Right atrium auricular region (tissue), 2 donors: ENCODE measurements around the gene MAPK6. TPM values are rescaled to one million over a fixed set of nuclear protein-coding genes. Genes with fewer than 3 reads are reported as not detected.

Experiments used
- DNase-seq: peaks from one replicate; pipeline ENCODE4 v3.0.0-alpha.2; 2019; ENCODE audit warnings: low spot score
- H3K27ac ChIP-seq, 2 donors: fragments of 200-600 bp; sonication (generic); 1 replicate in 1 of 2; 2 replicates in 1 of 2; pipeline ENCODE4 v1.5.1; 2016 to 2019
- H3K27me3 ChIP-seq, 2 donors: fragments of 200-600 bp; sonication (generic); one replicate each; pipeline versions ENCODE4 v1.5.1 to v1.6.0; 2017 to 2019
- H3K36me3 ChIP-seq: fragments of 200-600 bp; sonication (generic); one replicate; pipeline ENCODE4 v1.5.1; 2016
- H3K4me1 ChIP-seq, 2 donors: fragments of 200-600 bp; sonication (generic); one replicate each; pipeline versions ENCODE4 v1.5.1 to v1.6.0; 2017 to 2019
- H3K4me3 ChIP-seq, 2 donors: fragments of 200-600 bp; sonication (generic); 1 replicate in 1 of 2; 2 replicates in 1 of 2; pipeline ENCODE4 v1.5.1; 2017 to 2019; ENCODE audit warnings: mild to moderate bottlenecking in 1 of 2, moderate library complexity in 1 of 2
- H3K9me3 ChIP-seq, 2 donors: fragments of 200-600 bp; sonication (generic); one replicate each; pipeline ENCODE4 v1.5.1; 2019
- total RNA-seq, 2 donors: library from RNA; depleted of rRNA; stranded (reverse); fragments of >200 nt; gene quantifications; one replicate each; pipeline ENCODE4 v1.1.0, GENCODE V29; 2016
- TF ChIP-seq, protein P1 (sequence below), 2 donors: fragments of 200-600 bp; sonication (generic); IDR thresholded peaks; one replicate each; pipeline ENCODE4 v1.5.1; 2019; ENCODE audit warnings: antibody characterized with exemption in 2 of 2

The MAPK6 gene
- total RNA-seq, 2 donors from 2014 or later, result 11.6 to 13.4 TPM

DNA sequence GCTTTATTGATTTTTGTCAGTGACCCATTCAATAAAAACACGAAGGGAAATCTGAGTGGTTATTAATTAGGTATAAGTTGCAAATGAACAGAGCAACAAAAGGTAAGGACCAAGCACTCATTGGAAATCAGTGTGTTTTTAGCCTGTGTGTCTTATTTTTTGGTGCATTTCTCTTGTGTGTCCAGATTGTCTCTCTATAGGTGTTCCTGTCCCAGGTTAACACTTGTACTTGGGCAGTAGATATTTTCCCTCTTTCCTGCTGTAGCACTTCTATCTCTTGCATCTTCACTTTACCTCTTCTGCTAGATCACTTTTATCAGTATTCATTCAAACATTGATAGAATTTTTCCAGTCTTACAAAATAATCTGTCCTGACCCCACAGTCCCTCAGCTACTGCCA lies 37.0 kb downstream of the MAPK6 start:
- Histone ChIP-seq H3K9me3 (peaks cover 0 to 5% of the 10 kb centered on the region in 2 donors), H3K36me3 (peaks cover 55% of the 10 kb centered on the region), H3K27me3 (no peaks in the 10 kb centered on the region), H3K4me1 (no peaks in the 10 kb centered on the region), H3K4me3 (no peak overlapping the region), H3K27ac (no peak overlapping the region)
- no peak for DNase-seq
- TF ChIP-seq, protein P1, sequence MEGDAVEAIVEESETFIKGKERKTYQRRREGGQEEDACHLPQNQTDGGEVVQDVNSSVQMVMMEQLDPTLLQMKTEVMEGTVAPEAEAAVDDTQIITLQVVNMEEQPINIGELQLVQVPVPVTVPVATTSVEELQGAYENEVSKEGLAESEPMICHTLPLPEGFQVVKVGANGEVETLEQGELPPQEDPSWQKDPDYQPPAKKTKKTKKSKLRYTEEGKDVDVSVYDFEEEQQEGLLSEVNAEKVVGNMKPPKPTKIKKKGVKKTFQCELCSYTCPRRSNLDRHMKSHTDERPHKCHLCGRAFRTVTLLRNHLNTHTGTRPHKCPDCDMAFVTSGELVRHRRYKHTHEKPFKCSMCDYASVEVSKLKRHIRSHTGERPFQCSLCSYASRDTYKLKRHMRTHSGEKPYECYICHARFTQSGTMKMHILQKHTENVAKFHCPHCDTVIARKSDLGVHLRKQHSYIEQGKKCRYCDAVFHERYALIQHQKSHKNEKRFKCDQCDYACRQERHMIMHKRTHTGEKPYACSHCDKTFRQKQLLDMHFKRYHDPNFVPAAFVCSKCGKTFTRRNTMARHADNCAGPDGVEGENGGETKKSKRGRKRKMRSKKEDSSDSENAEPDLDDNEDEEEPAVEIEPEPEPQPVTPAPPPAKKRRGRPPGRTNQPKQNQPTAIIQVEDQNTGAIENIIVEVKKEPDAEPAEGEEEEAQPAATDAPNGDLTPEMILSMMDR (IDR thresholded peaks at IDR 0.05), result no peak

DNA sequence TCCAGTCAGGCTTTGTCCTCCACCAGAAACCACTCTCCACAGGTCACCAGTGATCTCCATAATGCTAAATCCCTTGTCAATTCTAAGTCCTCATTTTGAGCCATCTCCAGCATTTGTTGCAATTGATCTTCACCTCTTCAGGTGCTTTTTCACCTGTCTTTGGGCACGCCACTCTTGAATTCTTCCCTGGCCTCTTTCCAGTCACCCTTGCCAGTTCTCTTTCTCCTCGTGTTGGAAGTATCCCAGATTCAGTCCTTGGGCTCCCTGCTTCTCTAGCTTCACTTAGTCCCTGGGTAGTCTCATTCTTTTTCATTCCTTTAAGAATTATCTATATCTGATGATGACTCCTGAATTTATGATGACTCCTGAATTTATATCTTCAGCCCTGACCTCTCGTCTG lies 37.5 kb downstream of the MAPK6 start:
- no peaks in the 10 kb centered on the region for H3K27me3 ChIP-seq
- H3K9me3 ChIP-seq, result peaks cover 0 to 5% of the 10 kb centered on the region in 2 donors
- no peak overlapping the region for H3K4me3 ChIP-seq
- no peak for DNase-seq
- TF ChIP-seq, protein P1 (IDR thresholded peaks at IDR 0.05), result no peak
- H3K27ac ChIP-seq, result no peak overlapping the region
- H3K36me3 ChIP-seq, result peaks cover 55% of the 10 kb centered on the region
- H3K4me1 ChIP-seq, result no peaks in the 10 kb centered on the region

DNA sequence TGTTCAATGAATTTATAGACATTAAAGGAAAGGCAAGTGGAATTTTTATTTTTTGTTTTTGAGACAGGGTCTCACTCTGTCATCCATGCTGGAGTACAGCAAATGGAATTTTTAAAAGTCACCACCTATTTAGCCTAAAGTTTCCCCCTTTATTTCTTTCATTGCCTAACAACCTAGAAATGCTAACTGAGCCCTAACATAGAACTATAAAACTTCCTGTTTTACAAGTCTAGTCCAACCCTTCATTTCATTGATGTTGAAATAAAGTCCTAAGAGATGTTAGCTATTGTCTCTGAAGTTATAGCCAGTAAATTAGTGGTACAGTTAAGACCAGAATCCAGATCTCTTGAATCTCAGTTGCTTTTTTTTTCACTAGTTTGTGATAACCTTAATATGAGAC lies 39.0 kb downstream of the MAPK6 start:
- Histone ChIP-seq H3K9me3 (no peaks in the 10 kb centered on the region), H3K27me3 (no peaks in the 10 kb centered on the region), H3K4me3 (no peak overlapping the region), H3K27ac (no peak overlapping the region), H3K4me1 (no peaks in the 10 kb centered on the region), H3K36me3 (peaks cover 58% of the 10 kb centered on the region)
- no peak for DNase-seq
- TF ChIP-seq, protein P1 (IDR thresholded peaks at IDR 0.05), result no peak

DNA sequence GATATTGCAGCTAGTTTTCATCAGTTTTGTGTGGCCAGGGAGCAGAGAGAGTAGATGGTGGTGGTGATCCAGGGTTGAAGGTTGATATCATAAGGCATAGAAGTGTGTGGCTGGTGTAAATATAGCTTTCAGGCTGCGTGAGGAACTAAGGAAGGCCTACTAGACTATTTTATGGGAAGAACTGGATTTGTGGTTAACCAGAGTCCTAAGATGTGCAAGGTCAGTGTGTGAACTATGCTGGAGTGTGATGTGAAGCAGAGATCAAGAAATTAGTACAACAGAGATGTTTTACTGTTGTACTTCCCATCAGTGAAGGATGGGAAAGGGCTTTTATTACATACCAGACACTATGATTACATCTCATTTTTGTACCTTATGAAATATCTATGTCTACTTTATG lies 41.5 kb downstream of the MAPK6 start:
- Histone ChIP-seq H3K9me3 (no peaks in the 10 kb centered on the region), H3K4me1 (no peaks in the 10 kb centered on the region), H3K36me3 (peaks cover 83% of the 10 kb centered on the region), H3K27ac (no peak overlapping the region), H3K27me3 (no peaks in the 10 kb centered on the region), H3K4me3 (no peak overlapping the region)
- DNase-seq, result no peak
- TF ChIP-seq, protein P1 (IDR thresholded peaks at IDR 0.05), result no peak

DNA sequence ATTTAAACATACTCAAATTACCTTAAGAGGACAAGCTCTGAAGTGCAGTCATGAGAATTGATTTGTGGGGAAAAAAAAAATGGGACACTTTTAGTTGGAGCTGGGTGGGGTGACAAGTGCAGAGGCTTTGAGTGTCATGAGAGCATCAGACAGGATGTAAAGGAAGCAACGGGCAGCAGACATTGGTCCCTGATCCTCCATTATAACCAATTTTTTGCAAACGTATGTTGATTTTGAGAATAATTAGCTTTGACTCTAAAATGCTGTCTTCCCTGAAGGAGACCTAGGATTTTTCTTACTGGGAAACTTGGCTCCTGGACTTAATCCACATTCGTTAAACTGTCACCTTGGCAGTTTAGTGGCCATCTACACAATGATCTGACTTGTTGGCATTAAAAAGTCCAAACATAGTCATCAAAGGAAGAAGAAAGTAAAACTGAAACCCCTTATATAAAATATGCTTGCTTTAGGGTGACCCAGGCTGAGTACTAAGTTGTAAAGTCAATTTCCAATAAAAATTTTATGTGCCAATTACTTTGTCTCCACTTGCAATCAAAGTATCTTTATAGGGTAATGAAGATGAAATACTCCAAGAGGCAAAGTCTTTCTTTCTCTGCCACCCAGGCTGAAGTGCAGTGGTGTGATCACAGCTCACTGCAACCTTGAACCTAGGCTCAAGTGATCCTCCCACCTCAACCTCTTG lies 48.0 kb downstream of the MAPK6 start:
- Histone ChIP-seq H3K9me3 (no peaks in the 10 kb centered on the region), H3K36me3 (peaks cover 35% of the 10 kb centered on the region), H3K27me3 (no peaks in the 10 kb centered on the region), H3K4me3 (no peak overlapping the region), H3K27ac (no peak overlapping the region), H3K4me1 (no peaks in the 10 kb centered on the region)
- DNase-seq, result no peak
- TF ChIP-seq, protein P1 (IDR thresholded peaks at IDR 0.05), result no peak

DNA sequence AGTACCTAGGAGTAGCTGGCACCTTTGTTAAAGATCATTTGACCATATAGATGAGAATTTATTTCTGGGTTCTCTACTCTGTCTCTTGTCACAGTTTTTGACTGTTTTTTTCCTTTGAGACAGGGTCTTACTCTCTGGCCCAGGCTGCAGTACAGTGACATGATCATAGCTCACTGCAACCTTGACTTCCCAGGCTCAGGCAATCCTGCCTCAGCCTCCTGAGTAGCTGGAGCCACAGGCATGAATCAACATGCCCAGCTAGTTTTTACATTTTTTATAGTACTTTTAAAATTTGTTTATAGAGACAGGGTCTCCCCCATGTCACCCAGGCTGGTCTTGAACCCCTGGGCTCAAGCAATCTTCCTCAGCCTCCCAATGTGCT lies 48.5 kb downstream of the MAPK6 start:
- Histone ChIP-seq H3K36me3 (peaks cover 30% of the 10 kb centered on the region), H3K27me3 (no peaks in the 10 kb centered on the region), H3K4me1 (no peaks in the 10 kb centered on the region), H3K4me3 (no peak overlapping the region), H3K27ac (no peak overlapping the region), H3K9me3 (no peaks in the 10 kb centered on the region)
- no peak for DNase-seq
- TF ChIP-seq, protein P1 (IDR thresholded peaks at IDR 0.05), result no peak
